ENCODE results near the gene TATDN2.
"Not testable (repeated sequence)": the region's sequence is repeated elsewhere in the genome, so short reads cannot be mapped to it uniquely, and the experiment has no call there.

Gene TATDN2

GRCh38 chr3:10292505-10293419 lies 44.5 kb downstream of the TATDN2 start, which contains the start of gene GHRL:
Gene GHRL (minus strand): TSS chr3:10292947. CDS start chr3:10290180, 2,767 bp downstream.
- DNase-seq: no peak

GRCh38 chr3:10294030-10294586 lies 45.8 kb downstream of the TATDN2 start:
- no peak for DNase-seq

- not testable (repeated sequence) for DNase-seq
Observed at GRCh38 chr3:10298064-10298463, 49.8 kb downstream of the TATDN2 start.

GRCh38 chr3:10299175-10299574 lies 50.9 kb downstream of the TATDN2 start:
- no peak for DNase-seq

GRCh38 chr3:10299679-10300078 lies 51.4 kb downstream of the TATDN2 start:
- no peak for DNase-seq

- DNase-seq: no peak
Observed at GRCh38 chr3:10300087-10300486, 51.8 kb downstream of the TATDN2 start.

GRCh38 chr3:10303105-10303504 lies 54.8 kb downstream of the TATDN2 start:
- DNase-seq: no peak

- no peak for DNase-seq
Observed at GRCh38 chr3:10303785-10304184, 55.5 kb downstream of the TATDN2 start.

- no peak for DNase-seq
Observed at GRCh38 chr3:10304905-10305304, 56.6 kb downstream of the TATDN2 start.

GRCh38 chr3:10305331-10305902 lies 57.2 kb downstream of the TATDN2 start:
- DNase-seq: no peak

- no peak for DNase-seq
Observed at GRCh38 chr3:10306156-10306555, 57.9 kb downstream of the TATDN2 start.

- no peak for DNase-seq
Observed at GRCh38 chr3:10308678-10309077, 60.4 kb downstream of the TATDN2 start.

GRCh38 chr3:10309736-10310135 lies 61.5 kb downstream of the TATDN2 start:
- no peak for DNase-seq

GRCh38 chr3:10310578-10310977 lies 62.3 kb downstream of the TATDN2 start:
- no peak for DNase-seq

GRCh38 chr3:10311710-10312109 lies 63.5 kb downstream of the TATDN2 start:
- no peak for DNase-seq

- DNase-seq: no peak
Observed at GRCh38 chr3:10312391-10312790, 64.1 kb downstream of the TATDN2 start.

GRCh38 chr3:10312861-10313260 lies 64.6 kb downstream of the TATDN2 start:
- DNase-seq: no peak

GRCh38 chr3:10315101-10315500 lies 66.8 kb downstream of the TATDN2 start:
- DNase-seq: no peak

GRCh38 chr3:10315771-10316344 lies 67.6 kb downstream of the TATDN2 start:
- no peak for DNase-seq

GRCh38 chr3:10317311-10317960 lies 69.2 kb downstream of the TATDN2 start:
- DNase-seq: no peak

- no peak for DNase-seq
Observed at GRCh38 chr3:10317961-10318350, 69.7 kb downstream of the TATDN2 start.

GRCh38 chr3:10319251-10319650 lies 71.0 kb downstream of the TATDN2 start:
- DNase-seq: no peak

GRCh38 chr3:10319804-10320203 lies 71.5 kb downstream of the TATDN2 start:
- no peak for DNase-seq

Data from NCI-H774 (cell line).